ENCODE measurements around the gene CATSPER3.

- TF ChIP-seq CTCF (conservative IDR thresholded peaks at IDR 0.05 in 1 of 2, IDR thresholded peaks at IDR 0.05 in 1 of 2; ENCODE audit: low read depth in 1 of 2, low read length in 2 of 2) (no peak), EZH2 (IDR thresholded peaks at IDR 0.05; ENCODE audit: low read length, missing control alignments) (no peak)
These were observed 24.2 kb upstream of the CATSPER3 start for GRCh38 chr5:134943547-134943946.

Data from fibroblast of lung (primary cell).